Prostate gland (tissue), 2 donors: ENCODE data around the gene ARFGEF3. TPM values are rescaled to one million over a fixed set of nuclear protein-coding genes. Genes with fewer than 3 reads are reported as not detected.

ENCODE experiments used
- DNase-seq: peaks from one replicate; pipeline ENCODE4 v3.0.0-alpha.2; 2019; ENCODE audit warnings: low spot score
- H3K27ac ChIP-seq, 2 donors: fragments of 200-600 bp; sonication (generic); 2 replicates each; pipeline ENCODE4 v1.5.1; 2017 to 2019
- H3K27me3 ChIP-seq: fragments of 200-600 bp; sonication (generic); replicated peaks from 2 replicates; pipeline ENCODE4 v1.5.1; 2019; ENCODE audit not compliant: insufficient read depth
- H3K36me3 ChIP-seq, 2 donors: fragments of 200-600 bp; sonication (generic); 1 replicate in 1 of 2; 2 replicates in 1 of 2; pipeline versions ENCODE4 v1.5.1 to v1.8.1; 2017 to 2019
- H3K4me1 ChIP-seq: fragments of 200-600 bp; sonication (generic); replicated peaks from 2 replicates; pipeline ENCODE4 v1.5.1; 2019
- H3K4me3 ChIP-seq, 2 donors: fragments of 200-600 bp; sonication (generic); 2 replicates each; pipeline ENCODE4 v1.5.1; 2017 to 2019
- H3K9me3 ChIP-seq: fragments of 200-600 bp; sonication (generic); 2 replicates; pipeline ENCODE4 v1.5.1; 2017
- POLR2A ChIP-seq: fragments of 450-650 bp; IDR thresholded peaks from one replicate; pipeline ENCODE4 v1.6.1; 2016; ENCODE audit warnings: antibody characterized with exemption, mild to moderate bottlenecking
- POLR2AphosphoS5 ChIP-seq: sonication (generic); formaldehyde crosslinking; IDR thresholded peaks from one replicate; pipeline ENCODE4 v1.6.1; 2017; ENCODE audit warnings: antibody characterized with exemption
- WGBS: methylation state at CpG from one replicate; pipeline ENCODE4 v1.1.5; 2018; 5-methylcytosine and 5-hydroxymethylcytosine counted together
- intact Hi-C: fragments of 100-400 bp; cut with DNase I; formaldehyde crosslinking; loops from one replicate; pipeline ENCODE4 v1.14.2; 2022
- total RNA-seq, 2 donors: library from RNA; depleted of rRNA; stranded (reverse); fragments of >200 nt; gene quantifications; one replicate each; pipeline ENCODE4 v1.1.0, GENCODE V29; 2016
- TF ChIP-seq, protein P1 (sequence below), 4 experiments: fragments of 200-600 bp in 2 of 4; fragments of 450-650 bp in 2 of 4; sonication (generic) in 2 of 4; IDR thresholded peaks; 1 replicate in 3 of 4; 2 replicates in 1 of 4; pipeline ENCODE4 v1.5.1; 2016 to 2019; ENCODE audit warnings: antibody characterized with exemption in 4 of 4, mild to moderate bottlenecking in 2 of 4, moderate library complexity in 2 of 4

ARFGEF3 gene
- total RNA-seq, 2 donors from 2014 or later: 41.0 to 80.1 TPM

DNA sequence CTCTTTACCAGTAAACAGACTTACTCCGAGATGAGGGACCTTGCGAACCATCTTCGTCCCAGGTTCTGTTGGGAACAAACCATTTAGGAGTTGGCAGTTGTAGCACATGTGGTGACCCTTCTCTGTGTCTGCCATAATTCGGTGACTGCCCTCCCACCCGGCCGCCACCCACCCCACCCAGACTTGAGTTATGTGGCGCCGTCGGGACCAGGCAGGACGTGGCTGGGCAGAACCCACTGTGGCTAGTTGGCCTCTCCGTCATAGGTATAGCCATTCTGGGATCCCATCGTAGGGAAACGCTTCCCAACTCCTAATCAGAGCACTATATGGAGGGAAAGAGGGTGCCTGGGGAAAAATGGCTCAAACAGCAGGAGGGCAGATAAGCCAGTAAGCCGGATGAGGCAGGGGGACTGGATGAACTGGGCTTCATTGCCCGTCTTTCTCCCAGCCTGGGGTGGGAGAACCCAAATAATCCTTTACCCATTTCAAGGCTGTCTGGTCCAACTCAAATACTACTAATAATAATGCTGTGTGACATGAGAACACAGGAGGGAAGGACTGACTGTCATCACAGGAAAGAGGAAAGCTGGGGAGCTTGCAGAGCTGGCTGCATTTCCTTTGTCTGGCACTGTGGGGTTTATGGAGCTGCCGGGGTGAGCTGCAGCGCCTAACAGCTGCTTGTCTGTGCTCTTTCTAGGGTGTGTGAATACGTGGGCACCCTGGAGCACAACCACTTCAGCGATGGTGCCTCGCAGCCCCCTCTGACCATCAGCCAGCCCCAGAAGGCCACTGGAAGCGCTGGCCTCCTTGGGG, 129.5 kb downstream of the ARFGEF3 start:
- 82% methylated on average over 21 of the region's 21 CpGs for WGBS
- TF ChIP-seq, protein P1, sequence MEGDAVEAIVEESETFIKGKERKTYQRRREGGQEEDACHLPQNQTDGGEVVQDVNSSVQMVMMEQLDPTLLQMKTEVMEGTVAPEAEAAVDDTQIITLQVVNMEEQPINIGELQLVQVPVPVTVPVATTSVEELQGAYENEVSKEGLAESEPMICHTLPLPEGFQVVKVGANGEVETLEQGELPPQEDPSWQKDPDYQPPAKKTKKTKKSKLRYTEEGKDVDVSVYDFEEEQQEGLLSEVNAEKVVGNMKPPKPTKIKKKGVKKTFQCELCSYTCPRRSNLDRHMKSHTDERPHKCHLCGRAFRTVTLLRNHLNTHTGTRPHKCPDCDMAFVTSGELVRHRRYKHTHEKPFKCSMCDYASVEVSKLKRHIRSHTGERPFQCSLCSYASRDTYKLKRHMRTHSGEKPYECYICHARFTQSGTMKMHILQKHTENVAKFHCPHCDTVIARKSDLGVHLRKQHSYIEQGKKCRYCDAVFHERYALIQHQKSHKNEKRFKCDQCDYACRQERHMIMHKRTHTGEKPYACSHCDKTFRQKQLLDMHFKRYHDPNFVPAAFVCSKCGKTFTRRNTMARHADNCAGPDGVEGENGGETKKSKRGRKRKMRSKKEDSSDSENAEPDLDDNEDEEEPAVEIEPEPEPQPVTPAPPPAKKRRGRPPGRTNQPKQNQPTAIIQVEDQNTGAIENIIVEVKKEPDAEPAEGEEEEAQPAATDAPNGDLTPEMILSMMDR (IDR thresholded peaks at IDR 0.05): no peak
- no peak for TF ChIP-seq POLR2AphosphoS5
- TF ChIP-seq POLR2A: no peak
- Histone ChIP-seq H3K9me3 (no peaks in the 10 kb centered on the region), H3K4me1 (no peaks in the 10 kb centered on the region), H3K4me3 (no peak overlapping the region), H3K27me3 (no peaks in the 10 kb centered on the region), H3K27ac (no peak overlapping the region), H3K36me3 (peaks cover 0 to 4% of the 10 kb centered on the region in 2 donors)
- DNase-seq: no peak
- intact Hi-C loops: no loop called here

DNA sequence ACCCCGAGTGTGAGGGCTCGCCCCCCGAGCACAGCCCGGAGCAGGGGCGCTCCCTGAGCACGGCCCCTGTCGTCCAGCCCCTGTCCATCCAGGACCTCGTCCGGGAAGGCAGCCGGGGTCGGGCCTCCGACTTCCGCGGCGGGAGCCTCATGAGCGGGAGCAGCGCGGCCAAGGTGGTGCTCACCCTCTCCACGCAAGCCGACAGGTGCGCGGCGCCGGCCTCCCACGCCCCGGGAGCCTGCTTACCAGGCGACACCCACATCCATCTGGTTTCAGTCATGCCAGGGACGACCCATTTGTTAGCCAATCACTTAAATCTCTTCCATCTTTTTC, 130.1 kb downstream of the ARFGEF3 start:
- TF ChIP-seq POLR2A (no peak), POLR2AphosphoS5 (no peak)
- TF ChIP-seq, protein P1 (IDR thresholded peaks at IDR 0.05): no peak
- no peaks in the 10 kb centered on the region for H3K9me3 ChIP-seq

DNA sequence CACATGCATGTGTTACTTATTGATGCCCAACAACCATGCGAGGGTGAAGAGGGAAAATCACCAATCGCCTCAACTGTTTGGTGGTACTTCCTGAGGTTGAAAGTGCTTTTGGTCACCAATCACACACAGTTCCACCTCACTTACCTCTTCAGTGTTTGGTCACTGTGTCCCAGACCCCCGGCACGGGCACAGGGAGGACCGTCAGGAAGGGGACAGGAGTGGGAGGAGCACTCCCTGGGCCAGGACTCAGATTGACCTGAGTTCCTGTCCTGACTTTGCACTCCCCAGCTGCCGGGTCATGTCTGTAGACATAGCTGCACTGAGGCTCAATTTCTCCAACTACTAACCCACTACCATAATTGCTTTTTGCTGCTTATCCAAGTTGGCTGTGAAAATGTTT, 130.7 kb downstream of the ARFGEF3 start:
- no peak for DNase-seq
- Histone ChIP-seq H3K27ac (no peak overlapping the region), H3K9me3 (no peaks in the 10 kb centered on the region), H3K27me3 (no peaks in the 10 kb centered on the region), H3K4me3 (no peak overlapping the region), H3K36me3 (peaks cover 0 to 4% of the 10 kb centered on the region in 2 donors), H3K4me1 (no peaks in the 10 kb centered on the region)
- TF ChIP-seq POLR2A (no peak), POLR2AphosphoS5 (no peak)
- TF ChIP-seq, protein P1 (IDR thresholded peaks at IDR 0.05): no peak
- WGBS: 90% methylated on average over 6 of the region's 6 CpGs
- intact Hi-C loops: no loop called here

More for the DNA sequence above, 130.1 kb downstream of the ARFGEF3 start:
- H3K27me3 ChIP-seq: no peaks in the 10 kb centered on the region
- no peak overlapping the region for H3K4me3 ChIP-seq
- no peaks in the 10 kb centered on the region for H3K4me1 ChIP-seq
- intact Hi-C loops: no loop called here
- no peak overlapping the region for H3K27ac ChIP-seq
- DNase-seq: no peak
- peaks cover 0 to 4% of the 10 kb centered on the region in 2 donors for H3K36me3 ChIP-seq
- WGBS: 93% methylated on average over 28 of the region's 28 CpGs

DNA sequence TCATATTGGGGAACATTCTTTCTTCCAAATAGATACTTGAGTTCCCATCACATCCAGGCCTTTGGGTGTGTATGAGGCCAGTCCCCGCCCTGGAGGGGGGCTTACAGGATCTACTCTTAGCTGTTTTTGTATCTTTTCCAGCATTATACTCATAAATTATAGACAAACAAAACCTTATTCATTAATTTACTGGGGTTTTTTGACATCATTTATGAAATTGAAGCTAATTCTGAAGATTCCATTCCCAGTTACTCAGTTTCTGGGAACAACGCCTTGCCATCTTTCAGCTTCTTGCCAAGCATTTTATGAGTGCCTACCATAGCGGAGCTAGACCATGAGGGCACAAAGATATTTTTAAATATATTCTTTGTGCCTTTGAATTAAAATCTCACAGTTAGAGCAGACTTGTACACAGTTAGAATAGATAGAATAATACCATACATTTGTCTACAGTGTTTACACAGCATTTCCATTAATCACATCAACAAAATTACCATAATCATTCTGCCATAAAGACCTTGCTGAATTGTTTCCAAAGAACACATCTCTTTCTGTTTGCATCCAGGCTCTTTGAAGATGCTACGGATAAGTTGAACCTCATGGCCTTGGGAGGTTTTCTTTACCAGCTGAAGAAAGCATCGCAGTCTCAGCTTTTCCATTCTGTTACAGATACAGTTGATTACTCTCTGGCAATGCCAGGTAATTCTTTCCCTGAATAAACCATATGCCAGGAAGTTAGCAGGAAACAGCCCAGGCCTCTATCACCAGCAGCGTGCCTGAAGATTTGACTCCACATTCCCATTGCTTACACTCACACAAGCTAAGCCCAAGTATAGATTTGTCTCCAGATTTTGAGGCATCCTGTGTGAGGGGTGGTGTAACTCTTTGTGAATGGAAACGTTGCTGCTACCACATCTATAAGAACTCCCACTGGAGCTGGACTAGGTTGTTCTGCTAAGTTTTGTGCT, 132.0 kb downstream of the ARFGEF3 start:
- Histone ChIP-seq H3K4me3 (no peak overlapping the region), H3K27me3 (no peaks in the 10 kb centered on the region), H3K27ac (no peak overlapping the region), H3K4me1 (no peaks in the 10 kb centered on the region), H3K9me3 (no peaks in the 10 kb centered on the region), H3K36me3 (peaks cover 0 to 4% of the 10 kb centered on the region in 2 donors)
- no peak for DNase-seq
- 74% methylated on average over 7 of the region's 7 CpGs for WGBS
- TF ChIP-seq, protein P1 (IDR thresholded peaks at IDR 0.05): no peak
- TF ChIP-seq POLR2A (no peak), POLR2AphosphoS5 (no peak)
- intact Hi-C loops: no loop called here
